AG04449 (cell line): ENCODE results near the gene LRRC61.
A peak's percentile ranks its signal among the peaks of the same experiment; 100 is the strongest.

Experiments used
- CTCF ChIA-PET: fragments of 350-600 bp; formaldehyde crosslinking; extraction: SDS; loops from one replicate; lab custom pipeline; 2021; ENCODE audit warnings: antibody characterized with exemption; lab: Yijun Ruan, JAX
- POLR2A ChIA-PET: fragments of 400-600, 350-600 bp; formaldehyde crosslinking; extraction: SDS; loops from one replicate; lab custom pipeline; 2020; ENCODE audit warnings: antibody characterized with exemption, inconsistent platforms; lab: Yijun Ruan, JAX
- DNase-seq: peaks from one replicate; pipeline ENCODE4 v3.0.0-alpha.2; 2010; ENCODE audit warnings: low read depth, low spot score
- H3K4me3 ChIP-seq: 2 replicates; pipeline ENCODE4 v1.5.1; 2011; ENCODE audit warnings: low read depth, mild to moderate bottlenecking, control low read depth, low read length
- CTCF ChIP-seq: IDR thresholded peaks from one replicate; pipeline ENCODE4 v1.5.1; 2011; ENCODE audit warnings: mild to moderate bottlenecking, moderate library complexity, low read length, control low read depth, inconsistent platforms; ENCODE audit not compliant: insufficient read depth; ENCODE audit errors: missing control alignments

The LRRC61 gene

GRCh38 chr7:150367677-150368095 lies 44.5 kb downstream of the LRRC61 start:
- CTCF ChIA-PET: interaction anchor here (2.4 to 4.9 kb wide), 3 partner anchors 10 to 36 kb away, joined by 15 to 37 read pairs (median 28); a partner anchor contains a TSS
- POLR2A ChIA-PET: interaction anchor here (2.3 kb wide), 1 partner anchor 38 kb away, joined by 10 read pairs; a partner anchor contains a TSS
- H3K4me3 ChIP-seq: peak overlapping the region; percentile 89
- TF ChIP-seq CTCF: no peak
- DNase-seq: no peak

GRCh38 chr7:150368096-150368883 lies 45.1 kb downstream of the LRRC61 start, which contains the start of gene REPIN1:
Gene REPIN1 (plus strand): TSS chr7:150368822. CDS start chr7:150369712, 890 bp downstream.
- POLR2A ChIA-PET: interaction anchor here (1.4 to 2.3 kb wide), 3 partner anchors 10 to 38 kb away, joined by 4 to 12 read pairs (median 10); a partner anchor contains a TSS
- CTCF ChIA-PET: interaction anchor here (2.4 to 4.9 kb wide), 3 partner anchors 10 to 35 kb away, joined by 15 to 37 read pairs (median 28); a partner anchor contains a TSS
- no peak for TF ChIP-seq CTCF
- DNase-seq: no peak
- peak within 1 kb of the TSS; percentile 89 for H3K4me3 ChIP-seq

GRCh38 chr7:150368884-150369747 lies 46.0 kb downstream of the LRRC61 start:
- peak overlapping the region; percentile 89 for H3K4me3 ChIP-seq
- CTCF ChIA-PET: interaction anchor here (1.0 to 4.9 kb wide), 4 partner anchors 9 to 38 kb away, joined by 3 to 37 read pairs (median 22); a partner anchor contains a TSS
- no peak for TF ChIP-seq CTCF
- POLR2A ChIA-PET: interaction anchor here (0.7 to 2.3 kb wide), 4 partner anchors 9 to 37 kb away, joined by 3 to 12 read pairs (median 7); a partner anchor contains a TSS
- no peak for DNase-seq

GRCh38 chr7:150369748-150370501 lies 46.8 kb downstream of the LRRC61 start:
- CTCF ChIA-PET: interaction anchor here (0.8 to 3.4 kb wide), 6 partner anchors 8 to 49 kb away, joined by 3 to 28 read pairs (median 4); a partner anchor contains a TSS
- no peak for TF ChIP-seq CTCF

GRCh38 chr7:150370612-150371071 lies 47.5 kb downstream of the LRRC61 start:
- H3K4me3 ChIP-seq: peak overlapping the region; percentile 89
- CTCF ChIA-PET: interaction anchor here (0.8 to 3.4 kb wide), 4 partner anchors 15 to 48 kb away, joined by 3 to 28 read pairs (median 4); a partner anchor contains a TSS
- no peak for DNase-seq
- POLR2A ChIA-PET: interaction anchor here (0.6 kb wide), 1 partner anchor 21 kb away, joined by 4 read pairs; no protein-coding TSS in a partner anchor
- no peak for TF ChIP-seq CTCF

More at GRCh38 chr7:150369748-150370501, 46.8 kb downstream of the LRRC61 start:
- POLR2A ChIA-PET: interaction anchor here (0.7 to 2.3 kb wide), 3 partner anchors 8 to 36 kb away, joined by 3 to 12 read pairs (median 10); a partner anchor contains a TSS
- DNase-seq: no peak
- peak overlapping the region; percentile 89 for H3K4me3 ChIP-seq
